NCI-H1048 (cell line): ENCODE results near the gene JOSD1.
A peak's percentile ranks its signal among the peaks of the same experiment; 100 is the strongest.
"Not testable (repeated sequence)": the region's sequence is repeated elsewhere in the genome, so short reads cannot be mapped to it uniquely, and the experiment has no call there.

ENCODE experiments used
- DNase-seq: peaks from one replicate; lab custom pipeline; 2025; lab: John Stamatoyannopoulos, UW

Gene JOSD1

GRCh38 chr22:38684895-38685294, 15.8 kb downstream of the JOSD1 start:
- no peak for DNase-seq

- peak; percentile 50 for DNase-seq
Measured at GRCh38 chr22:38681582-38682335, 19.0 kb downstream of the JOSD1 start, which contains the start of gene TOMM22. Gene TOMM22 (plus strand): TSS chr22:38681957. CDS start chr22:38681979, 22 bp downstream.

- no peak for DNase-seq
Measured at GRCh38 chr22:38675833-38676232, 24.9 kb downstream of the JOSD1 start.

GRCh38 chr22:38674888-38675287, 25.9 kb downstream of the JOSD1 start:
- no peak for DNase-seq

- DNase-seq = no peak
Measured at GRCh38 chr22:38657045-38657909, 43.5 kb downstream of the JOSD1 start.

- peak; percentile 85 for DNase-seq
Measured at GRCh38 chr22:38656256-38657044, 44.3 kb downstream of the JOSD1 start, which contains the start of the genes CBY1 and FAM227A. Gene CBY1 (plus strand): TSS chr22:38656638. CDS start chr22:38668055, 11,417 bp downstream. Gene FAM227A (minus strand): TSS chr22:38656392. CDS start chr22:38650168, 6,224 bp downstream.

- DNase-seq = no peak
Measured at GRCh38 chr22:38655519-38656255, 45.1 kb downstream of the JOSD1 start.

- DNase-seq = no peak
Measured at GRCh38 chr22:38653741-38654140, 47.0 kb downstream of the JOSD1 start.

- DNase-seq = no peak
Measured at GRCh38 chr22:38652859-38653258, 47.9 kb downstream of the JOSD1 start.

GRCh38 chr22:38649841-38650522, 50.8 kb downstream of the JOSD1 start:
- no peak for DNase-seq

GRCh38 chr22:38645430-38645829, 55.3 kb downstream of the JOSD1 start:
- no peak for DNase-seq

GRCh38 chr22:38644245-38644644, 56.5 kb downstream of the JOSD1 start:
- not testable (repeated sequence) for DNase-seq

- DNase-seq = no peak
Measured at GRCh38 chr22:38641476-38642040, 59.2 kb downstream of the JOSD1 start.

- DNase-seq = no peak
Measured at GRCh38 chr22:38638728-38639127, 62.0 kb downstream of the JOSD1 start.

GRCh38 chr22:38638216-38638615, 62.5 kb downstream of the JOSD1 start:
- no peak for DNase-seq
